ENCODE measurements around the gene NELL2. TPM values are rescaled to one million over a fixed set of nuclear protein-coding genes. Genes with fewer than 3 reads are reported as not detected.

NELL2 gene
- total RNA-seq, 1 experiment from 2014 or later = 1.1 TPM

GRCh38 chr12:44816446-44817017 is 59.6 kb downstream of the NELL2 start:
- Histone ChIP-seq H3K27me3 (ENCODE audit: insufficient read depth, low read length) (no peaks in the 10 kb centered on the region), H2AFZ (ENCODE audit: low read depth, low read length, poor library complexity, severe bottlenecking) (no peak overlapping the region), H3K9ac (ENCODE audit: low read length) (no peak overlapping the region), H3K4me3 (replicated peaks in 1 of 2; ENCODE audit: low read depth in 1 of 2, low read length in 2 of 2) (no peak overlapping the region), H3K79me2 (ENCODE audit: insufficient read depth, low read length) (no peaks in the 10 kb centered on the region), H3K4me2 (ENCODE audit: low read length) (no peak overlapping the region), H3K9me2 (ENCODE audit: insufficient read depth) (no peaks in the 10 kb centered on the region), H3K36me3 (ENCODE audit: control insufficient read depth in 1 of 2, insufficient read depth in 2 of 2, low read length in 2 of 2) (no peaks in the 10 kb centered on the region), H3K9me3 (ENCODE audit: control insufficient read depth in 1 of 2, insufficient read depth in 1 of 2, low read depth in 1 of 2, low read length in 2 of 2) (no peaks in the 10 kb centered on the region), H3K4me1 (ENCODE audit: control insufficient read depth in 1 of 2, insufficient read depth in 2 of 2, low read length in 2 of 2) (no peaks in the 10 kb centered on the region), H4K20me1 (ENCODE audit: insufficient read depth) (no peaks in the 10 kb centered on the region), H3K27ac (ENCODE audit: low read depth, low read length) (no peak overlapping the region)
- no TSS peak for BruUV-seq (replicated peaks)
- TF ChIP-seq POLR2AphosphoS5 (IDR thresholded peaks at IDR 0.05; ENCODE audit: low read depth, low read length) = no peak
- TF ChIP-seq CBX3 (IDR thresholded peaks at IDR 0.05; ENCODE audit: low read depth) = no peak
- TF ChIP-seq FOSL1 (IDR thresholded peaks at IDR 0.05; ENCODE audit: low read depth) = no peak
- no peak for TF ChIP-seq SRF (IDR thresholded peaks at IDR 0.05; ENCODE audit: low read depth)
- TF ChIP-seq ELF1 (IDR thresholded peaks at IDR 0.05; ENCODE audit: borderline replicate concordance, low read depth) = no peak
- no peak for TF ChIP-seq ZFX (IDR thresholded peaks at IDR 0.05)
- ChIA-PET CTCF (no interaction called here), RAD21 (ENCODE audit: low non-redundant PET in 1 of 2, low total read pairs in 2 of 2, uncharacterized antibody in 2 of 2, unreplicated experiment in 2 of 2) (no interaction called here), POLR2A (no interaction called here)
- DNase-seq (ENCODE audit: low read depth, low spot score) (no peak), ATAC-seq (no peak)
- intact Hi-C loops (cut with micrococcal nuclease) = no loop called here

GRCh38 chr12:44812062-44812461 is 64.1 kb downstream of the NELL2 start:
- RAD21 ChIA-PET (ENCODE audit: low non-redundant PET in 1 of 2, low total read pairs in 2 of 2, uncharacterized antibody in 2 of 2, unreplicated experiment in 2 of 2) = no interaction called here
- no peaks in the 10 kb centered on the region for H3K9me3 ChIP-seq (ENCODE audit: control insufficient read depth in 1 of 2, insufficient read depth in 1 of 2, low read depth in 1 of 2, low read length in 2 of 2)
- POLR2A ChIA-PET = no interaction called here
- H3K27me3 ChIP-seq (ENCODE audit: insufficient read depth, low read length) = no peaks in the 10 kb centered on the region
- BruUV-seq (replicated peaks) = no TSS peak
- H4K20me1 ChIP-seq (ENCODE audit: insufficient read depth) = no peaks in the 10 kb centered on the region
- intact Hi-C loops (cut with micrococcal nuclease) = no loop called here
- no peak overlapping the region for H3K4me2 ChIP-seq (ENCODE audit: low read length)
- H3K36me3 ChIP-seq (ENCODE audit: control insufficient read depth in 1 of 2, insufficient read depth in 2 of 2, low read length in 2 of 2) = no peaks in the 10 kb centered on the region
- no peaks in the 10 kb centered on the region for H3K4me1 ChIP-seq (ENCODE audit: control insufficient read depth in 1 of 2, insufficient read depth in 2 of 2, low read length in 2 of 2)
- no peaks in the 10 kb centered on the region for H3K9me2 ChIP-seq (ENCODE audit: insufficient read depth)
- no peak for TF ChIP-seq ZNF274 (IDR thresholded peaks at IDR 0.05; ENCODE audit: low read depth, low read length)
- peak in 2 of 3 experiments; percentile 46 to 58; a peak in 4 of 6 replicates for TF ChIP-seq CTCF (IDR thresholded peaks at IDR 0.05 in 2 of 3, conservative IDR thresholded peaks at IDR 0.05 in 1 of 3; ENCODE audit: borderline replicate concordance in 1 of 3, insufficient read depth in 1 of 3, low read depth in 2 of 3, low read length in 2 of 3)
- TF ChIP-seq RAD21 (IDR thresholded peaks at IDR 0.05; ENCODE audit: low read depth) = peak; percentile 37; the same call in 1 of the 2 replicates
- TF ChIP-seq POLR2AphosphoS5 (IDR thresholded peaks at IDR 0.05; ENCODE audit: low read depth, low read length) = no peak
- no peak for TF ChIP-seq SP1 (IDR thresholded peaks at IDR 0.05; ENCODE audit: low read depth)
- H2AFZ ChIP-seq (ENCODE audit: low read depth, low read length, poor library complexity, severe bottlenecking) = no peak overlapping the region
- ATAC-seq = peak; percentile 69
- CTCF ChIA-PET = interaction anchor here (1.0 kb wide), 1 partner anchor 10 kb away, joined by 3 read pairs; no protein-coding TSS in a partner anchor
- H3K79me2 ChIP-seq (ENCODE audit: insufficient read depth, low read length) = no peaks in the 10 kb centered on the region
- peak; percentile 13 for DNase-seq (ENCODE audit: low read depth, low spot score)
- no peak overlapping the region for H3K4me3 ChIP-seq (replicated peaks in 1 of 2; ENCODE audit: low read depth in 1 of 2, low read length in 2 of 2)
- H3K9ac ChIP-seq (ENCODE audit: low read length) = no peak overlapping the region
- no peak overlapping the region for H3K27ac ChIP-seq (ENCODE audit: low read depth, low read length)

All from HCT116 (cell line).